Transverse colon (tissue), 4 donors: ENCODE measurements around the gene IRF4. TPM values are rescaled to one million over a fixed set of nuclear protein-coding genes. Genes with fewer than 3 reads are reported as not detected.
"Not testable (repeated sequence)": the region's sequence is repeated elsewhere in the genome, so short reads cannot be mapped to it uniquely, and the experiment has no call there.

Experiments
- DNase-seq: peaks from one replicate; pipeline ENCODE4 v3.0.0-alpha.2; 2019
- H3K27ac ChIP-seq, 4 donors: fragments of 200-600 bp; sonication (generic); 2 replicates each; pipeline ENCODE4 v1.5.1; 2016 to 2018; ENCODE audit warnings: inconsistent platforms in 4 of 4
- H3K27me3 ChIP-seq: fragments of 200-600 bp; sonication (generic); 2 replicates; pipeline ENCODE4 v1.5.1; 2017; ENCODE audit warnings: inconsistent platforms
- H3K36me3 ChIP-seq, 4 donors: fragments of 200-600 bp; sonication (generic); 2 replicates each; pipeline ENCODE4 v1.5.1; 2017 to 2019; ENCODE audit warnings: inconsistent platforms in 4 of 4
- H3K4me1 ChIP-seq, 4 donors: fragments of 200-600 bp; sonication (generic); 2 replicates each; pipeline ENCODE4 v1.5.1; 2017 to 2020; ENCODE audit warnings: inconsistent platforms in 4 of 4
- H3K4me3 ChIP-seq, 4 donors: fragments of 200-600 bp; sonication (generic); 1 replicate in 1 of 4; 2 replicates in 3 of 4; pipeline versions ENCODE4 v1.5.1 to v1.6.1; 2017 to 2019; ENCODE audit warnings: inconsistent platforms in 4 of 4
- H3K9me3 ChIP-seq, 2 donors: fragments of 200-600 bp; sonication (generic); 2 replicates each; pipeline ENCODE4 v1.5.1; 2017 to 2019; ENCODE audit warnings: inconsistent platforms in 2 of 2
- CTCF ChIP-seq, 5 experiments: fragments of 200-600 bp in 3 of 5; fragments of 450-650 bp in 2 of 5; sonication (generic) in 3 of 5; IDR thresholded peaks; 1 replicate in 2 of 5; 2 replicates in 3 of 5; pipeline ENCODE4 v1.5.1; 2016 to 2017; ENCODE audit warnings: antibody characterized with exemption in 5 of 5, inconsistent platforms in 3 of 5, mild to moderate bottlenecking in 2 of 5, moderate library complexity in 1 of 5
- EP300 ChIP-seq: sonication (generic); formaldehyde crosslinking; IDR thresholded peaks from one replicate; pipeline ENCODE4 v1.6.1; 2017; ENCODE audit warnings: antibody characterized with exemption, low read depth
- POLR2A ChIP-seq: fragments of 450-650 bp; IDR thresholded peaks from one replicate; pipeline ENCODE4 v1.6.1; 2016; ENCODE audit warnings: antibody characterized with exemption, mild to moderate bottlenecking, moderate library complexity
- POLR2AphosphoS5 ChIP-seq, 3 donors: sonication (generic); formaldehyde crosslinking; IDR thresholded peaks; one replicate each; pipeline ENCODE4 v1.6.1; 2016; ENCODE audit warnings: antibody characterized with exemption in 3 of 3
- WGBS, 2 donors: methylation state at CpG; one replicate each; pipeline ENCODE4 v1.1.5; 2018; ENCODE audit warnings: low coverage in 1 of 2; 5-methylcytosine and 5-hydroxymethylcytosine counted together
- in situ Hi-C, 4 donors: fragments of 200-750 bp; cut with MboI; loops; one replicate each; pipeline versions ENCODE4 v1.15.0 to v1.15.1; 2017; ENCODE audit warnings: low sequenced_read_pairs in 3 of 4, low pct_ligation_motif_present in 1 of 4, low pct_unique_long_range_greater_than_20kb in 1 of 4
- intact Hi-C: fragments of 100-400 bp; cut with DNase I; formaldehyde crosslinking; loops from one replicate; pipeline ENCODE4 v1.15.1; 2023; ENCODE audit warnings: low total_unique reads
- total RNA-seq, 4 donors: library from RNA; depleted of rRNA; stranded (reverse); fragments of >200 nt; gene quantifications; one replicate each; pipeline ENCODE4 v1.1.0, GENCODE V29; 2016

Gene IRF4
- total RNA-seq, 4 donors from 2014 or later = 0.40 to 18.4 (median 4.3) TPM

GRCh38 chr6:422433-423054 lies 31.0 kb downstream of the IRF4 start:
- DNase-seq = no peak
- TF ChIP-seq CTCF (IDR thresholded peaks at IDR 0.05) (no peak), EP300 (no peak), POLR2A (no peak), POLR2AphosphoS5 (IDR thresholded peaks at IDR 0.05) (no peak)
- intact Hi-C loops (no loop called here), in situ Hi-C loops (no loop called here)
- Histone ChIP-seq H3K27ac (no peak overlapping the region), H3K27me3 (no peaks in the 10 kb centered on the region), H3K9me3 (peaks cover 0 to 3% of the 10 kb centered on the region in 2 donors), H3K4me3 (no peak overlapping the region), H3K36me3 (no peaks in the 10 kb centered on the region), H3K4me1 (no peaks in the 10 kb centered on the region)
- WGBS, 2 donors = 49 to 69% methylated on average over 6 of the region's 6 CpGs

- WGBS, 2 donors = 87% methylated on average over 11 of the region's 11 CpGs; no CpG with 5 or more reads in 1 of the 2 donors
These were observed 31.7 kb downstream of the IRF4 start for GRCh38 chr6:423055-423798.

GRCh38 chr6:423799-424345 lies 32.3 kb downstream of the IRF4 start:
- TF ChIP-seq EP300 (no peak), POLR2A (no peak), CTCF (IDR thresholded peaks at IDR 0.05) (no peak), POLR2AphosphoS5 (IDR thresholded peaks at IDR 0.05) (no peak)
- Histone ChIP-seq H3K4me1 (no peaks in the 10 kb centered on the region), H3K36me3 (no peaks in the 10 kb centered on the region), H3K27ac (no peak overlapping the region), H3K27me3 (no peaks in the 10 kb centered on the region), H3K4me3 (no peak overlapping the region), H3K9me3 (peaks cover 0 to 3% of the 10 kb centered on the region in 2 donors)
- DNase-seq = no peak
- WGBS, 2 donors = 95% methylated on average over 39 of the region's 39 CpGs; no CpG with 5 or more reads in 1 of the 2 donors
- intact Hi-C loops = no loop called here
- in situ Hi-C loops = no loop called here

More at GRCh38 chr6:423055-423798, 31.7 kb downstream of the IRF4 start:
- no peak for DNase-seq
- Histone ChIP-seq H3K36me3 (no peaks in the 10 kb centered on the region), H3K4me1 (no peaks in the 10 kb centered on the region), H3K9me3 (peaks cover 0 to 3% of the 10 kb centered on the region in 2 donors), H3K27me3 (no peaks in the 10 kb centered on the region), H3K4me3 (no peak overlapping the region), H3K27ac (no peak overlapping the region)
- in situ Hi-C loops = no loop called here
- intact Hi-C loops = no loop called here
- no peak for TF ChIP-seq EP300
- no peak for TF ChIP-seq POLR2A
- TF ChIP-seq CTCF (IDR thresholded peaks at IDR 0.05) = no peak
- no peak for TF ChIP-seq POLR2AphosphoS5 (IDR thresholded peaks at IDR 0.05)

GRCh38 chr6:424741-425417 lies 33.3 kb downstream of the IRF4 start:
- no peak for TF ChIP-seq EP300
- TF ChIP-seq POLR2AphosphoS5 (IDR thresholded peaks at IDR 0.05) = no peak
- TF ChIP-seq CTCF (IDR thresholded peaks at IDR 0.05) = no peak
- no peak for TF ChIP-seq POLR2A
- no peaks in the 10 kb centered on the region for H3K4me1 ChIP-seq
- WGBS, 2 donors = 89 to 92% methylated on average over 7 to 16 of the region's 27 CpGs
- intact Hi-C loops = no loop called here
- H3K27ac ChIP-seq = no peak overlapping the region
- H3K9me3 ChIP-seq = peaks cover 0 to 3% of the 10 kb centered on the region in 2 donors
- no peak overlapping the region for H3K4me3 ChIP-seq
- H3K27me3 ChIP-seq = no peaks in the 10 kb centered on the region
- in situ Hi-C loops = no loop called here
- no peak for DNase-seq
- H3K36me3 ChIP-seq = no peaks in the 10 kb centered on the region

GRCh38 chr6:425418-425788 lies 33.9 kb downstream of the IRF4 start:
- intact Hi-C loops = not testable (repeated sequence)

GRCh38 chr6:426198-426738 lies 34.7 kb downstream of the IRF4 start:
- H3K9me3 ChIP-seq, H3K4me1 ChIP-seq, in situ Hi-C loops, H3K27me3 ChIP-seq, H3K36me3 ChIP-seq, intact Hi-C loops, H3K4me3 ChIP-seq, H3K27ac ChIP-seq, DNase-seq: not testable (repeated sequence)
- WGBS, 2 donors = 95% methylated on average over 45 of the region's 45 CpGs; no CpG with 5 or more reads in 1 of the 2 donors

More at GRCh38 chr6:425418-425788, 33.9 kb downstream of the IRF4 start:
- H3K9me3 ChIP-seq, H3K36me3 ChIP-seq, H3K27me3 ChIP-seq, H3K4me1 ChIP-seq, H3K4me3 ChIP-seq, DNase-seq, in situ Hi-C loops, H3K27ac ChIP-seq: not testable (repeated sequence)
- 57 to 78% methylated on average over 3 to 7 of the region's 7 CpGs for WGBS, 2 donors
